ENCODE data around the gene RAD51B.

DNA sequence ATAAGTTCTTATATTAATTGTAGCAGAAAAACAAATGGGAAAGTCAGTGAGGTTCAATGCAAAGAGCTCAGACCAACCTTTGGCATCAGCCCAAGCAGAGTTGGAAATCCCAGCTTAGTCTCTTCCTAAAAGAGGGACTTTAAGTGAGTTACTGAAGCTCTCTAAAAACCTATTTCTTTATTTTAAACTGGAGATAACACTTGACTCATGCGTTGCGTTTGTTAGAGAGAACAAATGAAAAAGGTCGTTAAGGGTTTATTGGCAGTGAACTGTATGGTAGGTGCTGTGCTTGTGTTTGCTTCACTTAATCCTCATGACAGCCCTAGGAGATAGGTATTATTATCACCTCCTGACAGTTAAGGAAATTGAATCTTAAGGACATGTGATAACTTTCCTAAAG, 396.5 kb downstream of the RAD51B start:
- TF ChIP-seq EZH2phosphoT487 (IDR thresholded peaks at IDR 0.05; ENCODE audit: borderline replicate concordance, low read length) = no peak
- TF ChIP-seq, protein P1, sequence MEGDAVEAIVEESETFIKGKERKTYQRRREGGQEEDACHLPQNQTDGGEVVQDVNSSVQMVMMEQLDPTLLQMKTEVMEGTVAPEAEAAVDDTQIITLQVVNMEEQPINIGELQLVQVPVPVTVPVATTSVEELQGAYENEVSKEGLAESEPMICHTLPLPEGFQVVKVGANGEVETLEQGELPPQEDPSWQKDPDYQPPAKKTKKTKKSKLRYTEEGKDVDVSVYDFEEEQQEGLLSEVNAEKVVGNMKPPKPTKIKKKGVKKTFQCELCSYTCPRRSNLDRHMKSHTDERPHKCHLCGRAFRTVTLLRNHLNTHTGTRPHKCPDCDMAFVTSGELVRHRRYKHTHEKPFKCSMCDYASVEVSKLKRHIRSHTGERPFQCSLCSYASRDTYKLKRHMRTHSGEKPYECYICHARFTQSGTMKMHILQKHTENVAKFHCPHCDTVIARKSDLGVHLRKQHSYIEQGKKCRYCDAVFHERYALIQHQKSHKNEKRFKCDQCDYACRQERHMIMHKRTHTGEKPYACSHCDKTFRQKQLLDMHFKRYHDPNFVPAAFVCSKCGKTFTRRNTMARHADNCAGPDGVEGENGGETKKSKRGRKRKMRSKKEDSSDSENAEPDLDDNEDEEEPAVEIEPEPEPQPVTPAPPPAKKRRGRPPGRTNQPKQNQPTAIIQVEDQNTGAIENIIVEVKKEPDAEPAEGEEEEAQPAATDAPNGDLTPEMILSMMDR (conservative IDR thresholded peaks at IDR 0.05; ENCODE audit: low read depth, low read length) = no peak

Measured in PC-3 (cell line).